Brain microvascular endothelial cell (primary cell): ENCODE measurements around the gene NKX3-2.

Source experiments
- DNase-seq: peaks from one replicate; pipeline ENCODE4 v3.0.0-alpha.2; 2020
- H3K27ac ChIP-seq: fragments of 250-450 bp; sonication (Bioruptor Pico); 2 replicates; pipeline ENCODE4 v1.5.1; 2020; ENCODE audit warnings: mild to moderate bottlenecking, moderate library complexity
- H3K27me3 ChIP-seq: fragments of 250-450 bp; sonication (Bioruptor Pico); replicated peaks from 2 replicates; pipeline ENCODE4 v1.5.1; 2020; ENCODE audit warnings: mild to moderate bottlenecking
- H3K36me3 ChIP-seq: fragments of 250-450 bp; sonication (Bioruptor Pico); replicated peaks from 2 replicates; pipeline ENCODE4 v1.5.1; 2020; ENCODE audit warnings: mild to moderate bottlenecking
- H3K4me3 ChIP-seq: 2 replicates; pipeline ENCODE4 v1.5.1; 2011; ENCODE audit warnings: low read depth, mild to moderate bottlenecking, control low read depth, low read length, moderate library complexity
- CTCF ChIP-seq: IDR thresholded peaks from 2 replicates; pipeline ENCODE4 v1.5.1; 2011; ENCODE audit warnings: low read depth, mild to moderate bottlenecking, moderate library complexity, low read length, control low read depth, inconsistent platforms; ENCODE audit errors: missing control alignments
- in situ Hi-C: cut with HindIII; loops from 2 replicates; pipeline ENCODE4 v1.10.0; 2017; ENCODE audit warnings: low sequenced_read_pairs, low pct_ligation_motif_present

Gene NKX3-2

GRCh38 chr4:13514722-13515121, 29.6 kb downstream of the NKX3-2 start:
- no peaks in the 10 kb centered on the region for H3K36me3 ChIP-seq
- H3K4me3 ChIP-seq: no peak overlapping the region
- H3K27ac ChIP-seq: no peak overlapping the region
- no peak for DNase-seq
- peaks cover 22% of the 10 kb centered on the region for H3K27me3 ChIP-seq
- in situ Hi-C loops: no loop called here
- TF ChIP-seq CTCF: no peak

GRCh38 chr4:13511101-13511500, 33.2 kb downstream of the NKX3-2 start:
- DNase-seq: no peak
- in situ Hi-C loops: no loop called here
- Histone ChIP-seq H3K27me3 (peaks cover 10% of the 10 kb centered on the region), H3K36me3 (no peaks in the 10 kb centered on the region), H3K27ac (no peak overlapping the region), H3K4me3 (no peak overlapping the region)
- TF ChIP-seq CTCF: no peak

GRCh38 chr4:13509442-13509841, 34.9 kb downstream of the NKX3-2 start:
- no peak for DNase-seq
- peaks cover 2% of the 10 kb centered on the region for H3K27me3 ChIP-seq
- in situ Hi-C loops: no loop called here
- H3K4me3 ChIP-seq: no peak overlapping the region
- no peak for TF ChIP-seq CTCF
- no peak overlapping the region for H3K27ac ChIP-seq
- no peaks in the 10 kb centered on the region for H3K36me3 ChIP-seq

- no peak for DNase-seq
- Histone ChIP-seq H3K36me3 (no peaks in the 10 kb centered on the region), H3K4me3 (no peak overlapping the region), H3K27ac (no peak overlapping the region), H3K27me3 (peaks cover 7% of the 10 kb centered on the region)
- in situ Hi-C loops: no loop called here
- no peak for TF ChIP-seq CTCF
Observed at GRCh38 chr4:13504374-13504773, 39.9 kb downstream of the NKX3-2 start.

- no peak for TF ChIP-seq CTCF
- in situ Hi-C loops: no loop called here
- no peak overlapping the region for H3K4me3 ChIP-seq
- H3K27me3 ChIP-seq: peaks cover 17% of the 10 kb centered on the region
- no peak overlapping the region for H3K27ac ChIP-seq
- DNase-seq: no peak
- no peaks in the 10 kb centered on the region for H3K36me3 ChIP-seq
Observed at GRCh38 chr4:13498469-13498868, 45.8 kb downstream of the NKX3-2 start.

- H3K27ac ChIP-seq: no peak overlapping the region
- no peak for TF ChIP-seq CTCF
- no peak for DNase-seq
- H3K27me3 ChIP-seq: peaks cover 17% of the 10 kb centered on the region
- H3K36me3 ChIP-seq: no peaks in the 10 kb centered on the region
- no peak overlapping the region for H3K4me3 ChIP-seq
- in situ Hi-C loops: no loop called here
Observed at GRCh38 chr4:13496605-13497004, 47.7 kb downstream of the NKX3-2 start.
